Forelimb muscle (tissue), 1 donor: ENCODE data around the gene LMNTD2. TPM values are rescaled to one million over a fixed set of nuclear protein-coding genes. Genes with fewer than 3 reads are reported as not detected.
"Not testable (repeated sequence)": the region's sequence is repeated elsewhere in the genome, so short reads cannot be mapped to it uniquely, and the experiment has no call there.

Experiments
- DNase-seq: peaks from one replicate; pipeline ENCODE4 v3.0.0-alpha.2; 2013; ENCODE audit warnings: low read depth
- polyA plus RNA-seq: library from polyadenylated mRNA; unstranded; fragments of 120-200 nt; gene quantifications from one replicate; pipeline ENCODE4 v1.2.1, GENCODE V29; 2013; ENCODE audit not compliant: insufficient read length

Gene LMNTD2
- polyA plus RNA-seq, 1 donor, result 0.52 TPM

- no peak for DNase-seq
These were observed 25.4 kb downstream of the LMNTD2 start for GRCh38 chr11:535210-535518.

GRCh38 chr11:534396-535209 lies 25.9 kb downstream of the LMNTD2 start:
- no peak for DNase-seq

- no peak for DNase-seq
These were observed 26.7 kb downstream of the LMNTD2 start for GRCh38 chr11:533586-534395.

- no peak for DNase-seq
These were observed 27.5 kb downstream of the LMNTD2 start for GRCh38 chr11:532986-533585.

GRCh38 chr11:532527-532985 lies 28.0 kb downstream of the LMNTD2 start:
- no peak for DNase-seq

- DNase-seq, result no peak
These were observed 28.5 kb downstream of the LMNTD2 start for GRCh38 chr11:531919-532526.

- no peak for DNase-seq
These were observed 29.3 kb downstream of the LMNTD2 start for GRCh38 chr11:530960-531831.

- no peak for DNase-seq
These were observed 30.7 kb downstream of the LMNTD2 start for GRCh38 chr11:529728-530411.

GRCh38 chr11:528815-529727 lies 31.5 kb downstream of the LMNTD2 start:
- no peak for DNase-seq

GRCh38 chr11:528166-528814 lies 32.2 kb downstream of the LMNTD2 start:
- DNase-seq, result no peak

- DNase-seq, result no peak
These were observed 34.3 kb downstream of the LMNTD2 start for GRCh38 chr11:526192-526591.

GRCh38 chr11:521177-521688 lies 39.3 kb downstream of the LMNTD2 start:
- no peak for DNase-seq

- DNase-seq, result no peak
These were observed 39.9 kb downstream of the LMNTD2 start for GRCh38 chr11:520428-521176.

- DNase-seq, result peak; percentile 46
These were observed 41.9 kb downstream of the LMNTD2 start for GRCh38 chr11:518463-519202.

- DNase-seq, result not testable (repeated sequence)
These were observed 43.4 kb downstream of the LMNTD2 start for GRCh38 chr11:516918-517685.

GRCh38 chr11:516400-516799 lies 44.1 kb downstream of the LMNTD2 start:
- DNase-seq, result no peak
